ENCODE results near the gene TOP2A. TPM values are rescaled to one million over a fixed set of nuclear protein-coding genes. Genes with fewer than 3 reads are reported as not detected.

TOP2A gene
- polyA plus RNA-seq, 1 donor from 2014 or later = 7.8 TPM

DNA sequence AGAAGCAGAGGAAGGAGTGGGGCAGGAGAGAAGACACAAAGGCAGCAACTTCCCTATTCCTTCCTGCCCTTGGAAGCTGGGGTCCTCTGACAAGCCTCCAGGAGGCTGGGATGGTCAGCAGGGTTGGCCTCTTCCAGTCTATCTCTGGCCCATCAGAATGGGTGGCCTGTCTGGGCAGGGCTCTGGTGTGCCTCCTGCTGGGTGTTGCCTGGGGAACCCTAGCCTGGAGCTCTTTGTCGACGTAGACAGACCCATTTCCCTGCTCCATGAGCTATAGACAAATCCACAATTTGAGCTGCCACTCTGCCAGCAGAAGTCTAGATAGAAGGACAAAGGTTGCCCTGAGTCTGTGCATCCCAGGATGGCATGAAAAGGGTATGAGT, 36.9 kb upstream of the TOP2A start:
- TF ChIP-seq, protein P1, sequence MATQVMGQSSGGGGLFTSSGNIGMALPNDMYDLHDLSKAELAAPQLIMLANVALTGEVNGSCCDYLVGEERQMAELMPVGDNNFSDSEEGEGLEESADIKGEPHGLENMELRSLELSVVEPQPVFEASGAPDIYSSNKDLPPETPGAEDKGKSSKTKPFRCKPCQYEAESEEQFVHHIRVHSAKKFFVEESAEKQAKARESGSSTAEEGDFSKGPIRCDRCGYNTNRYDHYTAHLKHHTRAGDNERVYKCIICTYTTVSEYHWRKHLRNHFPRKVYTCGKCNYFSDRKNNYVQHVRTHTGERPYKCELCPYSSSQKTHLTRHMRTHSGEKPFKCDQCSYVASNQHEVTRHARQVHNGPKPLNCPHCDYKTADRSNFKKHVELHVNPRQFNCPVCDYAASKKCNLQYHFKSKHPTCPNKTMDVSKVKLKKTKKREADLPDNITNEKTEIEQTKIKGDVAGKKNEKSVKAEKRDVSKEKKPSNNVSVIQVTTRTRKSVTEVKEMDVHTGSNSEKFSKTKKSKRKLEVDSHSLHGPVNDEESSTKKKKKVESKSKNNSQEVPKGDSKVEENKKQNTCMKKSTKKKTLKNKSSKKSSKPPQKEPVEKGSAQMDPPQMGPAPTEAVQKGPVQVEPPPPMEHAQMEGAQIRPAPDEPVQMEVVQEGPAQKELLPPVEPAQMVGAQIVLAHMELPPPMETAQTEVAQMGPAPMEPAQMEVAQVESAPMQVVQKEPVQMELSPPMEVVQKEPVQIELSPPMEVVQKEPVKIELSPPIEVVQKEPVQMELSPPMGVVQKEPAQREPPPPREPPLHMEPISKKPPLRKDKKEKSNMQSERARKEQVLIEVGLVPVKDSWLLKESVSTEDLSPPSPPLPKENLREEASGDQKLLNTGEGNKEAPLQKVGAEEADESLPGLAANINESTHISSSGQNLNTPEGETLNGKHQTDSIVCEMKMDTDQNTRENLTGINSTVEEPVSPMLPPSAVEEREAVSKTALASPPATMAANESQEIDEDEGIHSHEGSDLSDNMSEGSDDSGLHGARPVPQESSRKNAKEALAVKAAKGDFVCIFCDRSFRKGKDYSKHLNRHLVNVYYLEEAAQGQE (IDR thresholded peaks at IDR 0.05; ENCODE audit: borderline replicate concordance) = no peak
- H3K4me2 ChIP-seq (ENCODE audit: low read length) = no peak overlapping the region
- no peak overlapping the region for H3K27ac ChIP-seq (ENCODE audit: low read length)
- no peaks in the 10 kb centered on the region for H3K79me2 ChIP-seq (replicated peaks; ENCODE audit: insufficient read depth, low read length)
- H3K9ac ChIP-seq (ENCODE audit: low read length) = no peak overlapping the region
- no peak overlapping the region for H3K4me3 ChIP-seq (ENCODE audit: low read length)
- no peaks in the 10 kb centered on the region for H3K9me2 ChIP-seq (ENCODE audit: insufficient read depth, low read length)
- no peaks in the 10 kb centered on the region for H3F3A ChIP-seq (ENCODE audit: insufficient read depth, low read length, poor library complexity, severe bottlenecking)
- H3K36me3 ChIP-seq (ENCODE audit: insufficient read depth, low read length) = no peaks in the 10 kb centered on the region
- H2AFZ ChIP-seq (ENCODE audit: low read depth, low read length) = no peak overlapping the region
- no peaks in the 10 kb centered on the region for H3K27me3 ChIP-seq (ENCODE audit: insufficient read depth, low read depth, low read length)
- no peaks in the 10 kb centered on the region for H4K20me1 ChIP-seq (ENCODE audit: insufficient read depth)
- no peaks in the 10 kb centered on the region for H3K9me3 ChIP-seq (ENCODE audit: low read length)

DNA sequence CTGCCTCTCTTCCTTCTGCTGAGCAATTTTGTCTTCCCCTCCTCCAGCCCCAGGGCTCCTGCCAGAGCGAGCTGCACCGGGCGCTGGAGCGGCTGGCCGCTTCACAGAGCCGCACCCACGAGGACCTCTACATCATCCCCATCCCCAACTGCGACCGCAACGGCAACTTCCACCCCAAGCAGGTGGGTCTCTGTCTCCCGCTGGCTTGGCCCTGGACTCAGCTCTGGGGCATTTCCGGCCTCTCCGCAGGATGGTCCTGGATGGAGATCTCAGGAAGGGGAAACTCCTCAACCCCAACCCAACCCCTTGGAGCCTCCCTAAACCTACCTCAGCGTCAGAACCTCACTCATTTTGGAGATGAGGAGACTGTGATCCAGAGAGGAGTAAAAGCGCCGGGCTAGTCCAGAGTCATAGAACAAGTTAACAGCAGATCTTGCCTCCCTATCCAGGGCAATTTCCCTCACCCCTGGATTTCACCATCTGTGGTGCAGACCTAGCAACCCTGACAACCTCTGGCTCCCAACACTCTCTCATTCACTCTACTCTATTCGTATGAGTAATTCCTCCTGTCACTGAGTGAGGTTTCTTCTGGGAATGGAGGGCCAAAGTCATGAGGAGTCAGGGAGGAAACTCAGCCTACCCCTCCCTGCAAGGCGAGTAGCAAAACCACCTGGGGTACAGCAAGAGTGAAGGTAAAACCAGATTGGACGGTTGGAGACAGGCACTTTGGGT, 36.4 kb upstream of the TOP2A start:
- TF ChIP-seq, protein P1 (IDR thresholded peaks at IDR 0.05; ENCODE audit: borderline replicate concordance) = no peak
- TF ChIP-seq, protein P2, sequence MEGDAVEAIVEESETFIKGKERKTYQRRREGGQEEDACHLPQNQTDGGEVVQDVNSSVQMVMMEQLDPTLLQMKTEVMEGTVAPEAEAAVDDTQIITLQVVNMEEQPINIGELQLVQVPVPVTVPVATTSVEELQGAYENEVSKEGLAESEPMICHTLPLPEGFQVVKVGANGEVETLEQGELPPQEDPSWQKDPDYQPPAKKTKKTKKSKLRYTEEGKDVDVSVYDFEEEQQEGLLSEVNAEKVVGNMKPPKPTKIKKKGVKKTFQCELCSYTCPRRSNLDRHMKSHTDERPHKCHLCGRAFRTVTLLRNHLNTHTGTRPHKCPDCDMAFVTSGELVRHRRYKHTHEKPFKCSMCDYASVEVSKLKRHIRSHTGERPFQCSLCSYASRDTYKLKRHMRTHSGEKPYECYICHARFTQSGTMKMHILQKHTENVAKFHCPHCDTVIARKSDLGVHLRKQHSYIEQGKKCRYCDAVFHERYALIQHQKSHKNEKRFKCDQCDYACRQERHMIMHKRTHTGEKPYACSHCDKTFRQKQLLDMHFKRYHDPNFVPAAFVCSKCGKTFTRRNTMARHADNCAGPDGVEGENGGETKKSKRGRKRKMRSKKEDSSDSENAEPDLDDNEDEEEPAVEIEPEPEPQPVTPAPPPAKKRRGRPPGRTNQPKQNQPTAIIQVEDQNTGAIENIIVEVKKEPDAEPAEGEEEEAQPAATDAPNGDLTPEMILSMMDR (IDR thresholded peaks at IDR 0.05; ENCODE audit: poor library complexity, severe bottlenecking) = no peak
- TF ChIP-seq SMC3 (conservative IDR thresholded peaks at IDR 0.05; ENCODE audit: poor library complexity) = no peak

More for the DNA sequence above, 36.4 kb upstream of the TOP2A start:
- H3K9me2 ChIP-seq (ENCODE audit: insufficient read depth, low read length) = no peaks in the 10 kb centered on the region
- H3K9me3 ChIP-seq (ENCODE audit: low read length) = no peaks in the 10 kb centered on the region
- no peak overlapping the region for H3K9ac ChIP-seq (ENCODE audit: low read length)
- no peaks in the 10 kb centered on the region for H3K36me3 ChIP-seq (ENCODE audit: insufficient read depth, low read length)
- H3K79me2 ChIP-seq (replicated peaks; ENCODE audit: insufficient read depth, low read length) = no peaks in the 10 kb centered on the region
- no peak overlapping the region for H2AFZ ChIP-seq (ENCODE audit: low read depth, low read length)
- H3K4me2 ChIP-seq (ENCODE audit: low read length) = no peak overlapping the region
- no peaks in the 10 kb centered on the region for H3K27me3 ChIP-seq (ENCODE audit: insufficient read depth, low read depth, low read length)
- no peaks in the 10 kb centered on the region for H3F3A ChIP-seq (ENCODE audit: insufficient read depth, low read length, poor library complexity, severe bottlenecking)
- no peak overlapping the region for H3K4me3 ChIP-seq (ENCODE audit: low read length)
- H4K20me1 ChIP-seq (ENCODE audit: insufficient read depth) = no peaks in the 10 kb centered on the region
- H3K27ac ChIP-seq (ENCODE audit: low read length) = no peak overlapping the region

Measured in neural cell (in vitro differentiated cells).